Adrenal gland (tissue), 12 donors: ENCODE measurements around the gene MTA3. TPM values are rescaled to one million over a fixed set of nuclear protein-coding genes. Genes with fewer than 3 reads are reported as not detected.

Experiments used
- DNase-seq, 7 donors: peaks; one replicate each; pipeline ENCODE4 v3.0.0-alpha.2; 2019 to 2020
- H3K27ac ChIP-seq, 5 donors: fragments of 200-600 bp; sonication (generic) in 4 of 5; 1 replicate in 3 of 5; 2 replicates in 2 of 5; pipeline versions ENCODE4 v1.5.1 to v1.8.0; 2016 to 2020; ENCODE audit warnings: mild to moderate bottlenecking in 1 of 5
- H3K27me3 ChIP-seq: fragments of 200-600 bp; 2 replicates; pipeline ENCODE4 v1.8.0; 2021
- H3K36me3 ChIP-seq, 2 donors: fragments of 200-600 bp; replicated peaks in 1 of 2; 1 replicate in 1 of 2; 2 replicates in 1 of 2; pipeline versions ENCODE4 v1.5.1 to v1.8.0; 2018 to 2022
- H3K4me1 ChIP-seq, 2 donors: fragments of 200-600 bp; replicated peaks in 1 of 2; 1 replicate in 1 of 2; 2 replicates in 1 of 2; pipeline versions ENCODE4 v1.5.1 to v1.8.0; 2018 to 2021
- H3K4me3 ChIP-seq, 4 donors: fragments of 200-600 bp; sonication (generic) in 3 of 4; one replicate each; pipeline ENCODE4 v1.5.1; 2016 to 2018
- H3K9me3 ChIP-seq, 3 donors: fragments of 200-600 bp; sonication (generic) in 1 of 3; replicated peaks in 1 of 3; 1 replicate in 2 of 3; 2 replicates in 1 of 3; pipeline versions ENCODE4 v1.5.1 to v1.8.0; 2016 to 2021
- CTCF ChIP-seq, 6 experiments: fragments of 450-650 bp in 4 of 6; fragments of 200-600 bp in 2 of 6; sonication (generic) in 1 of 6; IDR thresholded peaks; 1 replicate in 5 of 6; 2 replicates in 1 of 6; pipeline versions ENCODE4 v1.5.1 to v1.8.0; 2016 to 2021; ENCODE audit warnings: antibody characterized with exemption in 6 of 6, mild to moderate bottlenecking in 2 of 6, moderate library complexity in 1 of 6
- POLR2A ChIP-seq, 2 donors: fragments of 450-650 bp; IDR thresholded peaks; one replicate each; pipeline ENCODE4 v1.6.1; 2017; ENCODE audit warnings: antibody characterized with exemption in 2 of 2, mild to moderate bottlenecking in 2 of 2, moderate library complexity in 1 of 2
- WGBS, 4 donors: extraction: QIAGEN DNeasy Blood & Tissue Kit in 2 of 4; methylation state at CpG; one replicate each; pipeline versions ENCODE4 v1.1.5 to v1.1.7; 2013 to 2017; 5-methylcytosine and 5-hydroxymethylcytosine counted together
- intact Hi-C, 2 donors: fragments of 100-400 bp; cut with DNase I; formaldehyde crosslinking; loops; one replicate each; pipeline versions ENCODE4 v1.14.1 to v1.15.0; 2022 to 2023
- polyA plus RNA-seq, 3 donors: library from polyadenylated mRNA; stranded (reverse); fragments of 200-250 nt in 2 of 3; fragments of 350-450 nt in 1 of 3; fragmentation: Illumina TruSeq in 1 of 3; extraction: RNeasy Lipid Tissue Mini Kit (QIAGEN cat#74804) in 1 of 3; gene quantifications; one replicate each; pipeline ENCODE4 v1.2.3, GENCODE V29; 2013 to 2014
- total RNA-seq, 9 donors: library from RNA; depleted of rRNA in 4 of 9; stranded (reverse); fragments of >200 nt in 4 of 9; fragments of 120-200 nt in 1 of 9; fragmentation: NEBNext Ultra II Directional in 1 of 9; extraction: Animal tissue kit (Norgen Biotek cat#: 25700) in 1 of 9; gene quantifications; one replicate each; pipeline versions ENCODE4 v1.1.0 to v1.2.4, GENCODE V29; 2013 to 2023
- donor health status: healthy with polysubstance abuse.
- donor health status: Bipolar disorder and iron deficiency.
- donor health status: DM: yes; HTN: yes; CAD: no.
- donor health status: DM: no; HTN: no; CAD: no.
- donor health status: DM: no; HTN: no; CAD: no.
- donor health status: DM: yes; HTN: yes; CAD: no.

MTA3 gene
- total and polyA plus RNA-seq, 12 donors: 51.5 to 168 (median 91.2) TPM

GRCh38 chr2:42762155-42762554 lies 193.7 kb downstream of the MTA3 start:
- no peak for DNase-seq
- H3K27ac ChIP-seq: no peak overlapping the region
- H3K4me1 ChIP-seq: no peaks in the 10 kb centered on the region
- intact Hi-C loops: no loop called here
- H3K9me3 ChIP-seq: no peaks in the 10 kb centered on the region
- no peak overlapping the region for H3K4me3 ChIP-seq
- WGBS, 4 donors: 90 to 97% (median 93%) methylated on average over 4 to 5 of the region's 5 CpGs
- no peaks in the 10 kb centered on the region for H3K36me3 ChIP-seq
- H3K27me3 ChIP-seq: no peaks in the 10 kb centered on the region
- TF ChIP-seq POLR2A (IDR thresholded peaks at IDR 0.05) (no peak), CTCF (IDR thresholded peaks at IDR 0.05) (no peak)

GRCh38 chr2:42762823-42763804 lies 194.7 kb downstream of the MTA3 start:
- TF ChIP-seq CTCF (IDR thresholded peaks at IDR 0.05) (no peak), POLR2A (IDR thresholded peaks at IDR 0.05) (no peak)
- Histone ChIP-seq H3K27ac (no peak overlapping the region), H3K4me3 (no peak overlapping the region), H3K36me3 (no peaks in the 10 kb centered on the region), H3K9me3 (no peaks in the 10 kb centered on the region), H3K27me3 (no peaks in the 10 kb centered on the region), H3K4me1 (no peaks in the 10 kb centered on the region)
- no peak for DNase-seq
- intact Hi-C loops: no loop called here
- 94 to 96% (median 95%) methylated on average over 31 to 45 of the region's 45 CpGs for WGBS, 4 donors

- Histone ChIP-seq H3K36me3 (no peaks in the 10 kb centered on the region), H3K27ac (no peak within 1 kb of the TSS), H3K4me3 (no peak within 1 kb of the TSS), H3K4me1 (no peaks in the 10 kb centered on the region), H3K27me3 (no peaks in the 10 kb centered on the region), H3K9me3 (no peaks in the 10 kb centered on the region)
- TF ChIP-seq CTCF (IDR thresholded peaks at IDR 0.05) (no peak), POLR2A (IDR thresholded peaks at IDR 0.05) (no peak)
- no peak for DNase-seq
- intact Hi-C loops: no loop called here
- 68 to 80% (median 77%) methylated on average over 4 to 5 of the region's 5 CpGs for WGBS, 4 donors
These were observed 195.7 kb downstream of the MTA3 start, which contains the start of gene OXER1 for GRCh38 chr2:42764096-42764495. Gene OXER1 (minus strand): TSS chr2:42764135. CDS start chr2:42764062, 73 bp downstream.

GRCh38 chr2:42764901-42765300 lies 196.5 kb downstream of the MTA3 start:
- no peaks in the 10 kb centered on the region for H3K27me3 ChIP-seq
- intact Hi-C loops: no loop called here
- no peaks in the 10 kb centered on the region for H3K36me3 ChIP-seq
- peak in 1 of 7 donors; percentile 31 for DNase-seq
- no peak overlapping the region for H3K4me3 ChIP-seq
- WGBS, 4 donors: 90 to 96% methylated on average over 2 of the region's 2 CpGs; no CpG with 5 or more reads in 2 of the 4 donors
- no peak overlapping the region for H3K27ac ChIP-seq
- TF ChIP-seq POLR2A (IDR thresholded peaks at IDR 0.05): no peak
- no peak for TF ChIP-seq CTCF (IDR thresholded peaks at IDR 0.05)
- no peaks in the 10 kb centered on the region for H3K4me1 ChIP-seq
- no peaks in the 10 kb centered on the region for H3K9me3 ChIP-seq
